HG03565 (cell line): ENCODE results near the gene LRMDA.

Source experiments
- ATAC-seq: cut with Tn5 transposase; IDR thresholded peaks from one replicate; pipeline ENCODE4 v1.9.1; 2021; ENCODE audit warnings: mild to moderate bottlenecking, moderate library complexity; ENCODE audit not compliant: unreplicated experiment

LRMDA gene

GRCh38 chr10:75803121-75803520 is 371.7 kb downstream of the LRMDA start:
- ATAC-seq: no peak

GRCh38 chr10:75803816-75804552 is 372.6 kb downstream of the LRMDA start:
- ATAC-seq: no peak

DNA sequence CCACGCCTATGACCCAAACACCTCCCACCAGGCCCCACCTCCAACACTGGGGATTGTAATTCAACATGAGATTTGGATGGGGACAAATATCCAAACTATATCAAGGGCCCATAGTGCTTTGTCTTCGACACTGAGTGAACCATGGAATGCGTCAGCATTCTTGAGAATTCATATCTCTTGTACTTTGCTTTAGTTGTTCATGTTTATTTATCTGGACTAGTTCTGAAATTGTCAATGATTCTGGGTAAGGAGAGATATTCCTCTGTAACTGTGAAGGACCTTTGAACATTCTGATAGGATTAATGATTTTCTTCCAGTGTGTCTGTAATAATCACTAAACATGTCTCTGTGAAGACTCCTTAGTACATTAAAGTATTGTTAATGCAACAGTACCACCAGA is 374.8 kb downstream of the LRMDA start:
- no peak for ATAC-seq

DNA sequence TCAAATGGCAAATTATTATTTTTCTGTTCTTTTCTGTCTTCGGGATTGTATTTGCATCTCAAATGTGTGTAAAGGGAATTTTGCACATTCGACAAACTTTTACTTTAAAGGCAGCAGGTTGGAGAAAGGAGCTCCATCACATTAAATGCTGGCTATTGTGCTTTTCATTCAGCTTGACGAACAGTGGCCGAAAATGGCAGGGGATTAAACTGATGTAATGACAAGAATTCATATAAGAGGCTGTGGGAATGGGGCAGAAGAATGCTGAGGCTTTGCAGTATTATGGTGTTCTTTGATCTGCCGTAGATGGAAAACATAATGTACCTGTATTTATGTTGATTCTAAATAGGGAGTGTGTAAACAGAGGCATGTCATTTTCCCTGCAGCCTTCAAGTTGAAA is 376.0 kb downstream of the LRMDA start:
- no peak for ATAC-seq

DNA sequence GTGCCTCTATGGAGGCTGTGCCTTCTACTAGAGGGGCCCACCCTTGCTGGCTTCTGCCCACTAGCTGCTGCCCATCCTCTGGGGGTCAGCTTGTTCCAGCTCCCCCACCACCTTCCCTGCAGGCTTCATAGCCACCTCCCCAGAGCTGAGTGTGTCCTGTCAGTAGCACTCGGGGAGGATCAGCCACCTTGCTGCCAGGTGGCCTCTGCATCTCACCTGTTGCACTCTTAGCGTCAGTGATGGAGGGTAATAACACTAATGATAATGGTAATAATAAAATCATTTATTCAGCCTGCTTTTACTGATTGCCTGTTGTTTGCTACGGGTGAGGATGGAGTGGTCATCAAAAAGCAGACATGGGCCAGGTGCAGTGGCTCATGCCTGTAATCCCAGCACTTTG is 377.6 kb downstream of the LRMDA start:
- no peak for ATAC-seq

DNA sequence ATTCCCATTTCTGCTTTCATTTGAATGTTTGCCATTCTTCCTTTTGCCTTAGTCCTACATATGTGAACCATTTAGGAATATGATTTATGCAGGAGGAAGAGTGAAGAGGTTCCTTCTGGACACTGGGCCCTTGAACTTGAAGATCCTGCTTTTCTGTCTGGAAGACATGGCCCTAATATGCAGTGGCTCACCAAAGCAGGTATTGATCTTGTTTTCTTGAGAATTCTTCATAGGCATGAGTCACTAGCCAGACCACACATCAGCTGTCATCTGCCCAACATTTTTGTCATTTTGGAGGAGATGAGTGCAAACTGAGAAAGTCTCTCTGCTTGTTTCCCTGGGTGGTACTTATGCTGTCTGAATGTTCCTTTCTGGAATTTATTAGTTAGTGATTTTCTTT is 382.6 kb downstream of the LRMDA start:
- ATAC-seq: no peak

DNA sequence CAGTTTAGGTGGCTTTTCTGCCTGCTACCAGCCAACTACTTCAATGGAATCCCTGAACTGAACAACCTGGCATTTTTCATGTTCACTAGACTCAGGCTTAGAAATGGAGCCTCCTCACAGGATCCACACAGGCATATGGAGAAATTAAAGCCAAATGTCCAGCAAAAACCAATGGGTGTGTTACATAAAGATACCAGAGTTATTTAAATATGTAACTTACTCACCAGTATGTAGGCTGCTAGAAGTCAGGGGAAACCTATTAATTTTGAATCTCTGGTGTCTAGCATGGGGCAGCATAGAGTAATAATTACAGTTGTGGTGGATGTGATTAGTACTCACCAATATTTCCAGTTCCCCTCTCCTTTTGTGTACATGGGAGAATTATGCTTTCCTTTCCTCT is 383.6 kb downstream of the LRMDA start:
- ATAC-seq: no peak

GRCh38 chr10:75817198-75817597 is 385.8 kb downstream of the LRMDA start:
- ATAC-seq: no peak

- no peak for ATAC-seq
Measured at GRCh38 chr10:75818552-75818951, 387.1 kb downstream of the LRMDA start.

DNA sequence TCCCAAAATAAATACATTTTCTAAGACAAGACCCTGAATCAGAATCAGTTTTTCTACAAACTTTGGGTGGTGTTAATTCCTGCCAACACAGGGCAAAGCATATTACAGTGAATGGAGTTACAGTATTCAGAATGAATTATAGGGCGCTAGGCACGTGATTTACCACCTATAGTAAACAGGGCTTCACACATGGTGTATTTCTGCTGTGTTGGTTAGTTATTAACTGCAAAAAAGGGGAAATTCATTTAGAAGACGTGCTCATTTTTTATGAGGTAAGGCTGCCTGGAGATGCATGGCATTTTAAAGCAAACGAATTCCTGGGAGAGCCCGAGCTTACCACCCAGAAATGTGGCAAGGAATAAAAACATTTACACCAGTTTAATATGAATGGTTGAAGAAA is 393.8 kb downstream of the LRMDA start:
- no peak for ATAC-seq

GRCh38 chr10:75825661-75826060 is 394.2 kb downstream of the LRMDA start:
- ATAC-seq: no peak

DNA sequence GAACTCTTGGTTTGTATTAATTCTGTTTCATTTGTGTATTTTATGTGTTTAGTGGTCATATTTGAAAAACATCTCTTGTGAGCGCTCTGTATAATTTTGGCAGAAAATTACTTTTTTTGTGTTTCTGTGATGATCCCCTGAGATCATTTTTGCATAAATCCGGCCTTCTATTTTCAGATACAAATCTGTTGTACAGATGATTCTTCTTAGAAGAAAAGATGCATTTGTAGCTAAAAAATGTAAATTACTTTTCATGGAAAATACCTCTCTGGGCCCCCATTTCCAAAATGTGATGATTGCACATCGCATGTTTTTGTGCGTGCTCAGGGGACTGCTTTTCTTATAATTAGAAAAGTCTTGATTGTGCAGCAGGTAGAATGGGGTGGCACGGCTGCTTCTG is 395.4 kb downstream of the LRMDA start:
- ATAC-seq: no peak

GRCh38 chr10:75827587-75828021 is 396.2 kb downstream of the LRMDA start:
- ATAC-seq: no peak

DNA sequence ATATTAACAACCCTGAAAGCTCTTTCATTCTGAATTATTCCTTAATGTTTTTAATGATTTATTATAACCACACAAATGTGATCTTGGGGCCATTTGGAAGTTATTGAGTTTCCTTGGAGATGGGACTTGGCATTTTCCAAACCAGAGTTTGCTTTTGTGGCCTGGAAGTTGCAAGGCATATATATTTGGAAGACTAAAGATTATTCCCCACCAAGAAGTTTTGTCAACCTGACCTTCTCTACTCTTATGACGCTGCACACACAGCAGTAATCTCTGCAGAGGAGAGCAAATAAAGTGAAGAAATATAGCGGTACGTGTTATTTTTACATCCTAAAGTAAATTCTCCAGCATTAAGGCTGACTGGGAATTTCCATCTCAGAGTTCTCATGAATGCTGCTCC is 397.0 kb downstream of the LRMDA start:
- ATAC-seq: no peak

- no peak for ATAC-seq
Measured at GRCh38 chr10:75836064-75836463, 404.6 kb downstream of the LRMDA start.

GRCh38 chr10:75838486-75838885 is 407.1 kb downstream of the LRMDA start:
- ATAC-seq: no peak

GRCh38 chr10:75839020-75839419 is 407.6 kb downstream of the LRMDA start:
- no peak for ATAC-seq

GRCh38 chr10:75841266-75841665 is 409.8 kb downstream of the LRMDA start:
- no peak for ATAC-seq

- no peak for ATAC-seq
Measured at GRCh38 chr10:75845176-75845947, 413.9 kb downstream of the LRMDA start.

GRCh38 chr10:75847477-75847876 is 416.1 kb downstream of the LRMDA start:
- no peak for ATAC-seq

GRCh38 chr10:75851580-75852345 is 420.3 kb downstream of the LRMDA start:
- no peak for ATAC-seq
